Hepatocyte (in vitro differentiated cells): ENCODE measurements around the gene EHMT2. TPM values are rescaled to one million over a fixed set of nuclear protein-coding genes. Genes with fewer than 3 reads are reported as not detected.

Experiments used
- DNase-seq: peaks from one replicate; pipeline ENCODE4 v3.0.0-alpha.2; 2016; ENCODE audit warnings: low spot score
- H2AFZ ChIP-seq: fragments of 200-600 bp; sonication (generic); 2 replicates; pipeline ENCODE4 v1.6.0; 2016; ENCODE audit warnings: antibody characterized with exemption, mild to moderate bottlenecking
- H3K27ac ChIP-seq: fragments of 200-600 bp; sonication (generic); 2 replicates; pipeline ENCODE4 v1.5.1; 2016; ENCODE audit warnings: mild to moderate bottlenecking
- H3K27me3 ChIP-seq: fragments of 200-600 bp; sonication (generic); 2 replicates; pipeline ENCODE4 v1.6.1; 2016
- H3K36me3 ChIP-seq: fragments of 200-600 bp; sonication (generic); replicated peaks from 2 replicates; pipeline ENCODE4 v1.5.1; 2016; ENCODE audit warnings: low read depth; ENCODE audit not compliant: insufficient read depth
- H3K4me1 ChIP-seq: fragments of 200-600 bp; sonication (generic); 2 replicates; pipeline ENCODE4 v1.5.1; 2016; ENCODE audit warnings: mild to moderate bottlenecking, moderate library complexity; ENCODE audit not compliant: insufficient read depth
- H3K4me2 ChIP-seq: fragments of 200-600 bp; sonication (generic); 2 replicates; pipeline ENCODE4 v1.6.0; 2016
- H3K4me3 ChIP-seq: fragments of 200-600 bp; sonication (generic); 2 replicates; pipeline ENCODE4 v1.5.1; 2016; ENCODE audit warnings: mild to moderate bottlenecking
- H3K79me2 ChIP-seq: fragments of 200-600 bp; sonication (generic); 2 replicates; pipeline ENCODE4 v1.6.0; 2017; ENCODE audit warnings: mild to moderate bottlenecking
- H3K9me2 ChIP-seq: fragments of 200-600 bp; sonication (generic); replicated peaks from 2 replicates; pipeline ENCODE4 v1.6.0; 2017; ENCODE audit warnings: mild to moderate bottlenecking; ENCODE audit not compliant: insufficient read depth
- H3K9me3 ChIP-seq: fragments of 200-600 bp; sonication (generic); 2 replicates; pipeline ENCODE4 v1.5.1; 2016; ENCODE audit warnings: low read depth, mild to moderate bottlenecking
- H4K20me1 ChIP-seq: fragments of 200-600 bp; sonication (generic); 2 replicates; pipeline ENCODE4 v1.6.0; 2016; ENCODE audit warnings: mild to moderate bottlenecking; ENCODE audit not compliant: insufficient read depth, poor library complexity, severe bottlenecking
- EZH2 ChIP-seq: fragments of 200-600 bp; sonication (generic); IDR thresholded peaks from 2 replicates; pipeline ENCODE4 v1.6.1; 2016; ENCODE audit warnings: antibody characterized with exemption, mild to moderate bottlenecking, borderline replicate concordance
- EZH2phosphoT487 ChIP-seq: fragments of 200-600 bp; sonication (generic); IDR thresholded peaks from one replicate; pipeline ENCODE4 v1.6.1; 2018; ENCODE audit warnings: antibody characterized with exemption, mild to moderate bottlenecking, low read depth, moderate library complexity; ENCODE audit not compliant: unreplicated experiment, severe bottlenecking
- WGBS: methylation state at CpG from one replicate; pipeline ENCODE4 v1.1.6; 2016; ENCODE audit warnings: low lambda C conversion rate; ENCODE audit errors: missing lambda C conversion rate; 5-methylcytosine and 5-hydroxymethylcytosine counted together
- polyA plus RNA-seq: library from polyadenylated mRNA; unstranded; fragments of >200 nt; fragmentation: Nextera tagmentation; extraction: Ambion mirVana; gene quantifications from 2 replicates; pipeline ENCODE4 v1.2.1, GENCODE V29; 2016
- total RNA-seq: library from RNA; depleted of rRNA; stranded (reverse); fragments of >200 nt; gene quantifications from 2 replicates; pipeline ENCODE4 v1.2.3, GENCODE V29; 2014
- TF ChIP-seq, protein P1 (sequence below): fragments of 200-600 bp; sonication (generic); IDR thresholded peaks from 2 replicates; pipeline ENCODE4 v1.5.1; 2016; ENCODE audit warnings: antibody characterized with exemption, mild to moderate bottlenecking; ENCODE audit not compliant: poor library complexity

EHMT2 gene
- total and polyA plus RNA-seq, 2 experiments from 2014 or later, result 40.0 to 41.9 TPM

DNA sequence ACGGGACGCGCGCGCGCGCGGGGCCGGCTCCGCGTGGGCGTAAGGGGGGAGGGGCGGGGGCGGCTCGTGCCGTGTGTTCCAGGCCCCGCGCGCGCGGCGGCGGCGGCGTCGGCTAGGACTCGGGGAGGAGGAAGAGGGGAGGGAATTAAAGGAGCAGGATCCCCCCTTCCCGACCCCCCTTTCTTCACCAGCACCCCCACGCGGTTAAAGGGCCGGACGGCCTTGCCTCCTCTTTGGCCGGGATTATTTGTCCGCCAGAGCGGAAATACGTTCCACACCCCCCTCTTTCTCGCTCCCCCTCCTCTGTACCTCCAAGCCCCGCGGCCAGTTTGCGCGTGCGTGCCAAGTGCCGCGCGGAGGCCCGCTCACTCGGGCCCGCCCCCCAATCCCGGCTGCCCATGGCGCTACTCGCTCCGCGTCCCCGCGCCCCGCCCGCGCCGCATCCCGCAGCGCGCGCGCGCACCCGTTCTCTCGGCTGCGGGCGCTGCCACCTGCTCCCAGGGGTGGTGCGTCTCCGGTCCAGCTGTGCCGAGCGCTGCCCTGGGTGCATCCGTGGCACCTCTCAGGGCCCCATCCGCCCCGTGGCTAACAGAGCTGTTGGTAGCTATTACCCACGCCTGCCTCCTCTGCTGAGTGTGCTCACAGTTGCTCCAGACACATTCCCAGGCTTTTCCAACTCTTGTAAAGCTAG, 4.6 kb upstream of the EHMT2 start, which contains the start of gene ZBTB12:
Gene ZBTB12, minus strand, starts transcription at position 134 of the 691 bp plus-strand sequence. CDS start 781 bp downstream, outside the sequence.
- peak within 1 kb of the TSS; percentile 77 for H3K4me2 ChIP-seq
- peaks cover 25% of the 10 kb centered on the region for H3K79me2 ChIP-seq
- peak within 1 kb of the TSS; percentile 59 for H2AFZ ChIP-seq
- H3K27me3 ChIP-seq, result no peaks in the 10 kb centered on the region
- peaks cover 24% of the 10 kb centered on the region for H3K4me1 ChIP-seq
- under 1% methylated on average over 15 of the region's 77 CpGs for WGBS
- TF ChIP-seq EZH2phosphoT487 (no peak), EZH2 (no peak)
- TF ChIP-seq, protein P1, sequence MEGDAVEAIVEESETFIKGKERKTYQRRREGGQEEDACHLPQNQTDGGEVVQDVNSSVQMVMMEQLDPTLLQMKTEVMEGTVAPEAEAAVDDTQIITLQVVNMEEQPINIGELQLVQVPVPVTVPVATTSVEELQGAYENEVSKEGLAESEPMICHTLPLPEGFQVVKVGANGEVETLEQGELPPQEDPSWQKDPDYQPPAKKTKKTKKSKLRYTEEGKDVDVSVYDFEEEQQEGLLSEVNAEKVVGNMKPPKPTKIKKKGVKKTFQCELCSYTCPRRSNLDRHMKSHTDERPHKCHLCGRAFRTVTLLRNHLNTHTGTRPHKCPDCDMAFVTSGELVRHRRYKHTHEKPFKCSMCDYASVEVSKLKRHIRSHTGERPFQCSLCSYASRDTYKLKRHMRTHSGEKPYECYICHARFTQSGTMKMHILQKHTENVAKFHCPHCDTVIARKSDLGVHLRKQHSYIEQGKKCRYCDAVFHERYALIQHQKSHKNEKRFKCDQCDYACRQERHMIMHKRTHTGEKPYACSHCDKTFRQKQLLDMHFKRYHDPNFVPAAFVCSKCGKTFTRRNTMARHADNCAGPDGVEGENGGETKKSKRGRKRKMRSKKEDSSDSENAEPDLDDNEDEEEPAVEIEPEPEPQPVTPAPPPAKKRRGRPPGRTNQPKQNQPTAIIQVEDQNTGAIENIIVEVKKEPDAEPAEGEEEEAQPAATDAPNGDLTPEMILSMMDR, result no peak
- no peaks in the 10 kb centered on the region for H3K9me3 ChIP-seq
- H3K36me3 ChIP-seq, result no peaks in the 10 kb centered on the region
- H3K9me2 ChIP-seq, result no peaks in the 10 kb centered on the region
- H3K27ac ChIP-seq, result peak within 1 kb of the TSS; percentile 84
- DNase-seq, result peak; percentile 98
- peak within 1 kb of the TSS; percentile 61 for H3K4me3 ChIP-seq
- no peaks in the 10 kb centered on the region for H4K20me1 ChIP-seq

DNA sequence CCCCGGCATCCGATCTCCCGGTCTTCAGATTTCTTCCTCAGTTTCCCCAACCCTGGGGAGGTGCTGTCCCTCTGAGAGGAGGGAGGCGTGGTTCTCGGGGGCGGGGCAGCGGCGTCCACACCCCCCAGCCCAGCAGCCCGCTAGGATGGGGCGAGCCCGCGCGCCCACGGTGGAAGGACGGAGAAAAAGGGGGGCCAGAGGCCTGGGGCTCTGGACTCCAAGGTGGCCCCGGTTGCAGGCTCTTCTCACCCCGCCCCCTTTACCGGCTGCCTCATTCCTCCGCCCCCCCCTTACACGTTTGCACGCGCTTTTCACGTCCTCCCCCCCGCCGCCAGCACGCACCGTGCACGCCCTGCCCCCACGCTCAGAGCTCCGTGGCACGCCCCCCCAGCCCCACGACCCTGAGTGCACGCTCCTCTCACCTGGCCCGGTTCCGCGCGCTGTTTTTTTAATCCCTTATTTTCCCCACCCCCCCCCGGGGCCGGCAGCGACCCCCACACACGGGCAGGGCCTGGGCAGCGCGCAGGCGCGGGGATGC, 4.0 kb upstream of the EHMT2 start:
- WGBS, result 50% methylated on average over 2 of the region's 45 CpGs
- Histone ChIP-seq H3K4me3 (peak overlapping the region; percentile 61), H3K27me3 (no peaks in the 10 kb centered on the region), H3K4me1 (peaks cover 24% of the 10 kb centered on the region), H3K4me2 (peak overlapping the region; percentile 77), H2AFZ (peak overlapping the region; percentile 59), H3K79me2 (peaks cover 30% of the 10 kb centered on the region), H4K20me1 (no peaks in the 10 kb centered on the region), H3K9me3 (no peaks in the 10 kb centered on the region), H3K27ac (peak overlapping the region; percentile 84), H3K9me2 (no peaks in the 10 kb centered on the region), H3K36me3 (no peaks in the 10 kb centered on the region)
- TF ChIP-seq EZH2 (no peak), EZH2phosphoT487 (no peak)
- TF ChIP-seq, protein P1, result no peak
- DNase-seq, result peak; percentile 76

DNA sequence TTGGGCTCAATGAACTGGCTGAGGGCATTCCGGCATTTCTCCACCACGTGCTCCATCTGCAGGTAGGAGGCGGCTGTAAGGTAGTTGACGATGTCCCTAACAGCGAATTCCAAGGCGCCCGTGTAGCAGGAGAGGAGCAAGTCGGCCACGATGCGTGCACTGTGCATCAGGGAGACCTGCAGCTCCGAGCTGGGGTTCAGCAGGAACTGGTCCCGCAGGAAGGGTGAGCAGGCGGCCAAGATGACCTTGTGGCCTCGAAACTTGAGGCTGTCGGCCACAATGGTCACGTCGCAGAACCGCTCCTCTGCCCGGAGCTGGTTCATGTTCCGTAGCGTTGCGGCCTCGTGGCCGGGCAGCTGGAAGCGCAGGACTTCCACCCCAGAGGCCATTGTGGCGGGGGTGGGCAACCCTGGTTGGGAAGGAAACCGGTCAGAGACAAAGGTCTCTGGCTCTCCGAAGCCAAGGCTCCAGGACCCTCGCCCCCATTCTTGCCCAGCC, 3.5 kb upstream of the EHMT2 start:
- Histone ChIP-seq H3K4me1 (peaks cover 24% of the 10 kb centered on the region), H3K36me3 (no peaks in the 10 kb centered on the region), H2AFZ (peak overlapping the region; percentile 59), H3K27ac (peak overlapping the region; percentile 84), H3K9me2 (no peaks in the 10 kb centered on the region), H3K4me2 (peak overlapping the region; percentile 77), H3K9me3 (no peaks in the 10 kb centered on the region), H3K79me2 (peaks cover 30% of the 10 kb centered on the region), H3K27me3 (no peaks in the 10 kb centered on the region), H4K20me1 (no peaks in the 10 kb centered on the region), H3K4me3 (peak overlapping the region; percentile 61)
- 57% methylated on average over 29 of the region's 29 CpGs for WGBS
- TF ChIP-seq, protein P1, result no peak
- TF ChIP-seq EZH2, result no peak
- no peak for TF ChIP-seq EZH2phosphoT487
- DNase-seq, result no peak
